ENCODE data around the gene CD33.

The CD33 gene

GRCh38 chr19:51259348-51260245 lies 34.7 kb downstream of the CD33 start:
- DNase-seq, result peak; percentile 63

- DNase-seq, result no peak
These were observed 38.9 kb downstream of the CD33 start for GRCh38 chr19:51263808-51264207.

- DNase-seq, result no peak
These were observed 46.2 kb downstream of the CD33 start for GRCh38 chr19:51271067-51271466.

GRCh38 chr19:51272183-51272810 lies 47.4 kb downstream of the CD33 start:
- no peak for DNase-seq

GRCh38 chr19:51274049-51274770 lies 49.3 kb downstream of the CD33 start:
- DNase-seq, result no peak

GRCh38 chr19:51277112-51277511 lies 52.2 kb downstream of the CD33 start:
- no peak for DNase-seq

GRCh38 chr19:51282335-51282734 lies 57.5 kb downstream of the CD33 start:
- no peak for DNase-seq

- DNase-seq, result no peak
These were observed 60.8 kb downstream of the CD33 start for GRCh38 chr19:51285682-51286081.
